CD4-positive, CD25-positive, alpha-beta regulatory T cell (primary cell): Measurements from ENCODE around the gene ESM1. TPM values are rescaled to one million over a fixed set of nuclear protein-coding genes. Genes with fewer than 3 reads are reported as not detected.

Experiments
- ATAC-seq, 2 donors: fragments of 150-1000 bp; cut with Tn5 transposase; one replicate each; pipeline ENCODE4 v1.10.0; 2021; ENCODE audit warnings: low read depth in 2 of 2, moderate number of reproducible peaks in 2 of 2, moderate library complexity in 1 of 2
- DNase-seq, 3 donors: peaks; one replicate each; pipeline versions ENCODE4 v3.0.0 to v3.0.0-alpha.2; 2012 to 2022; ENCODE audit warnings: mixed read lengths in 1 of 3
- H3K27ac ChIP-seq: one replicate; pipeline ENCODE4 v1.7.0; 2013; ENCODE audit warnings: mild to moderate bottlenecking, low read length; ENCODE audit not compliant: insufficient read depth, poor library complexity, severe bottlenecking
- H3K27me3 ChIP-seq: one replicate; pipeline ENCODE4 v1.7.0; 2013; ENCODE audit warnings: low read length; ENCODE audit not compliant: control insufficient read depth, insufficient read depth
- H3K36me3 ChIP-seq: one replicate; pipeline ENCODE4 v1.7.0; 2013; ENCODE audit warnings: mild to moderate bottlenecking, low read length, moderate library complexity; ENCODE audit not compliant: control insufficient read depth, insufficient read depth
- H3K4me1 ChIP-seq: 2 replicates; pipeline ENCODE4 v1.7.0; 2013; ENCODE audit warnings: mild to moderate bottlenecking, low read length; ENCODE audit not compliant: insufficient read depth, control insufficient read depth, poor library complexity, severe bottlenecking
- H3K4me3 ChIP-seq: one replicate; pipeline ENCODE4 v1.7.0; 2013; ENCODE audit warnings: low read depth, mild to moderate bottlenecking, low read length, moderate library complexity
- H3K9me3 ChIP-seq, 2 experiments: 1 replicate in 1 of 2; 2 replicates in 1 of 2; pipeline ENCODE4 v1.7.0; 2013; ENCODE audit warnings: low read length in 2 of 2, mild to moderate bottlenecking in 1 of 2, moderate library complexity in 1 of 2; ENCODE audit not compliant: control insufficient read depth in 2 of 2
- H3K27ac Mint-ChIP-seq, 3 donors: one replicate each; pipeline ENCODE4 v1.8.0; 2020 to 2022; ENCODE audit warnings: mild to moderate bottlenecking in 3 of 3, mixed read lengths in 3 of 3, moderate library complexity in 2 of 3
- H3K27me3 Mint-ChIP-seq: one replicate; pipeline ENCODE4 v1.8.0; 2022; ENCODE audit warnings: mild to moderate bottlenecking, mixed read lengths
- H3K36me3 Mint-ChIP-seq: one replicate; pipeline ENCODE4 v1.8.0; 2020; ENCODE audit warnings: mixed read lengths
- H3K4me1 Mint-ChIP-seq, 4 donors: one replicate each; pipeline ENCODE4 v1.8.0; 2020 to 2022; ENCODE audit warnings: mixed read lengths in 4 of 4, mild to moderate bottlenecking in 1 of 4
- H3K4me3 Mint-ChIP-seq, 4 donors: one replicate each; pipeline ENCODE4 v1.8.0; 2020 to 2022; ENCODE audit warnings: mild to moderate bottlenecking in 4 of 4, mixed read lengths in 4 of 4, moderate library complexity in 3 of 4
- H3K9me3 Mint-ChIP-seq, 7 donors: one replicate each; pipeline ENCODE4 v1.8.0; 2020 to 2022; ENCODE audit warnings: mixed read lengths in 7 of 7, mild to moderate bottlenecking in 3 of 7, moderate library complexity in 2 of 7
- polyA plus RNA-seq, 4 donors: library from polyadenylated mRNA; unstranded; fragments of 300-500 nt; fragmentation: Illumina TruSeq; gene quantifications; one replicate each; pipeline ENCODE4 v1.2.3, GENCODE V29; 2021
- total RNA-seq: library from RNA; stranded (reverse); gene quantifications from one replicate; pipeline ENCODE4 v1.2.3, GENCODE V29; 2022

ESM1 gene
- total and polyA plus RNA-seq, 5 donors from 2014 or later, result 0.25 to 0.68 (median 0.41) TPM; not detected in 1

- Histone ChIP-seq H3K36me3 (no peaks in the 10 kb centered on the region), H3K4me1 (peaks cover 3% of the 10 kb centered on the region), H3K9me3 (no peaks in the 10 kb centered on the region), H3K27me3 (peaks cover 6% of the 10 kb centered on the region), H3K4me3 (no peak overlapping the region), H3K27ac (no peak overlapping the region)
- H3K27ac Mint-ChIP-seq, result no peak overlapping the region
- H3K4me1 Mint-ChIP-seq, result peaks cover 0 to 5% (median 4%) of the 10 kb centered on the region in 4 donors
- no peak for DNase-seq
- no peak for ATAC-seq
- H3K27me3 Mint-ChIP-seq, result peaks cover 19% of the 10 kb centered on the region
- H3K36me3 Mint-ChIP-seq, result no peaks in the 10 kb centered on the region
- H3K9me3 Mint-ChIP-seq, result peaks cover 0 to 7% (median 0%) of the 10 kb centered on the region in 7 donors
- no peak overlapping the region for H3K4me3 Mint-ChIP-seq
These were observed 28.5 kb downstream of the ESM1 start for GRCh38 chr5:54956922-54957321.

- peaks cover 14% of the 10 kb centered on the region for H3K27me3 Mint-ChIP-seq
- DNase-seq (no peak), ATAC-seq (no peak)
- no peaks in the 10 kb centered on the region for H3K9me3 ChIP-seq
- H3K27ac Mint-ChIP-seq, result no peak overlapping the region
- H3K27ac ChIP-seq, result no peak overlapping the region
- H3K27me3 ChIP-seq, result no peaks in the 10 kb centered on the region
- peaks cover 0 to 10% (median 3%) of the 10 kb centered on the region in 4 donors for H3K4me1 Mint-ChIP-seq
- H3K36me3 Mint-ChIP-seq, result no peaks in the 10 kb centered on the region
- no peaks in the 10 kb centered on the region for H3K4me1 ChIP-seq
- H3K4me3 ChIP-seq, result no peak overlapping the region
- H3K4me3 Mint-ChIP-seq, result no peak overlapping the region
- no peaks in the 10 kb centered on the region for H3K9me3 Mint-ChIP-seq
- no peaks in the 10 kb centered on the region for H3K36me3 ChIP-seq
These were observed 38.2 kb downstream of the ESM1 start for GRCh38 chr5:54947187-54947586.

- no peak for DNase-seq
- no peak overlapping the region for H3K27ac ChIP-seq
- no peak overlapping the region for H3K27ac Mint-ChIP-seq
- no peak overlapping the region for H3K4me3 ChIP-seq
- no peaks in the 10 kb centered on the region for H3K9me3 Mint-ChIP-seq
- H3K36me3 ChIP-seq, result no peaks in the 10 kb centered on the region
- H3K36me3 Mint-ChIP-seq, result no peaks in the 10 kb centered on the region
- H3K4me1 ChIP-seq, result no peaks in the 10 kb centered on the region
- ATAC-seq, result no peak
- peaks cover 0 to 10% (median 3%) of the 10 kb centered on the region in 4 donors for H3K4me1 Mint-ChIP-seq
- no peaks in the 10 kb centered on the region for H3K9me3 ChIP-seq
- H3K4me3 Mint-ChIP-seq, result no peak overlapping the region
- peaks cover 14% of the 10 kb centered on the region for H3K27me3 Mint-ChIP-seq
- no peaks in the 10 kb centered on the region for H3K27me3 ChIP-seq
These were observed 39.0 kb downstream of the ESM1 start for GRCh38 chr5:54946306-54946819.

GRCh38 chr5:54944364-54944763 is 41.0 kb downstream of the ESM1 start:
- no peak overlapping the region for H3K27ac Mint-ChIP-seq
- H3K4me3 ChIP-seq, result no peak overlapping the region
- peak; percentile 20 to 72 (median 60) for DNase-seq
- no peaks in the 10 kb centered on the region for H3K36me3 ChIP-seq
- peaks cover 0 to 10% (median 3%) of the 10 kb centered on the region in 4 donors for H3K4me1 Mint-ChIP-seq
- H3K36me3 Mint-ChIP-seq, result no peaks in the 10 kb centered on the region
- no peak overlapping the region for H3K4me3 Mint-ChIP-seq
- no peak overlapping the region for H3K27ac ChIP-seq
- H3K4me1 ChIP-seq, result no peaks in the 10 kb centered on the region
- ATAC-seq, result no peak
- peaks cover 19% of the 10 kb centered on the region for H3K27me3 Mint-ChIP-seq
- no peaks in the 10 kb centered on the region for H3K9me3 Mint-ChIP-seq
- H3K27me3 ChIP-seq, result peaks cover 2% of the 10 kb centered on the region
- H3K9me3 ChIP-seq, result no peaks in the 10 kb centered on the region

- Mint-ChIP-seq H3K4me3 (no peak overlapping the region), H3K36me3 (no peaks in the 10 kb centered on the region), H3K4me1 (peaks cover 0 to 4% (median under 1%) of the 10 kb centered on the region in 4 donors), H3K27me3 (peaks cover 19% of the 10 kb centered on the region), H3K27ac (no peak overlapping the region), H3K9me3 (no peaks in the 10 kb centered on the region)
- no peaks in the 10 kb centered on the region for H3K36me3 ChIP-seq
- no peaks in the 10 kb centered on the region for H3K4me1 ChIP-seq
- no peaks in the 10 kb centered on the region for H3K9me3 ChIP-seq
- peaks cover 4% of the 10 kb centered on the region for H3K27me3 ChIP-seq
- DNase-seq (no peak), ATAC-seq (no peak)
- no peak overlapping the region for H3K27ac ChIP-seq
- no peak overlapping the region for H3K4me3 ChIP-seq
These were observed 43.2 kb downstream of the ESM1 start for GRCh38 chr5:54942064-54942778.

- H3K4me1 Mint-ChIP-seq, result no peaks in the 10 kb centered on the region
- no peak for DNase-seq
- H3K4me3 Mint-ChIP-seq, result no peak overlapping the region
- Histone ChIP-seq H3K4me3 (no peak overlapping the region), H3K36me3 (no peaks in the 10 kb centered on the region), H3K4me1 (no peaks in the 10 kb centered on the region), H3K27me3 (peaks cover 39% of the 10 kb centered on the region), H3K27ac (no peak overlapping the region), H3K9me3 (no peaks in the 10 kb centered on the region)
- no peak overlapping the region for H3K27ac Mint-ChIP-seq
- ATAC-seq, result no peak
- peaks cover 3% of the 10 kb centered on the region for H3K36me3 Mint-ChIP-seq
- peaks cover 19% of the 10 kb centered on the region for H3K27me3 Mint-ChIP-seq
- H3K9me3 Mint-ChIP-seq, result peaks cover 0 to 1% (median 0%) of the 10 kb centered on the region in 7 donors
These were observed 49.2 kb downstream of the ESM1 start for GRCh38 chr5:54936201-54936600.

GRCh38 chr5:54932789-54933188 is 52.6 kb downstream of the ESM1 start:
- Histone ChIP-seq H3K27ac (no peak overlapping the region), H3K36me3 (no peaks in the 10 kb centered on the region), H3K4me1 (no peaks in the 10 kb centered on the region), H3K9me3 (no peaks in the 10 kb centered on the region), H3K4me3 (no peak overlapping the region), H3K27me3 (peaks cover 52% of the 10 kb centered on the region)
- peaks cover 16% of the 10 kb centered on the region for H3K27me3 Mint-ChIP-seq
- H3K9me3 Mint-ChIP-seq, result peaks cover 0 to 1% (median 0%) of the 10 kb centered on the region in 7 donors
- no peak for ATAC-seq
- DNase-seq, result no peak
- no peak overlapping the region for H3K27ac Mint-ChIP-seq
- H3K36me3 Mint-ChIP-seq, result peaks cover 3% of the 10 kb centered on the region
- no peaks in the 10 kb centered on the region for H3K4me1 Mint-ChIP-seq
- no peak overlapping the region for H3K4me3 Mint-ChIP-seq

GRCh38 chr5:54930736-54931135 is 54.7 kb downstream of the ESM1 start:
- H3K36me3 Mint-ChIP-seq, result peaks cover 3% of the 10 kb centered on the region
- peaks cover 24% of the 10 kb centered on the region for H3K27me3 Mint-ChIP-seq
- no peaks in the 10 kb centered on the region for H3K4me1 ChIP-seq
- H3K4me3 ChIP-seq, result no peak overlapping the region
- H3K4me3 Mint-ChIP-seq, result no peak overlapping the region
- H3K36me3 ChIP-seq, result no peaks in the 10 kb centered on the region
- no peak for DNase-seq
- H3K27ac Mint-ChIP-seq, result no peak overlapping the region
- H3K4me1 Mint-ChIP-seq, result no peaks in the 10 kb centered on the region
- peaks cover 53% of the 10 kb centered on the region for H3K27me3 ChIP-seq
- peaks cover under 1 to 2% of the 10 kb centered on the region in 2 experiments for H3K9me3 ChIP-seq
- H3K27ac ChIP-seq, result no peak overlapping the region
- no peak for ATAC-seq
- peaks cover 0 to 9% (median 3%) of the 10 kb centered on the region in 7 donors for H3K9me3 Mint-ChIP-seq
